HG03378 (cell line): ENCODE results near the gene SPATA24.
"Not testable (repeated sequence)": the region's sequence is repeated elsewhere in the genome, so short reads cannot be mapped to it uniquely, and the experiment has no call there.

ENCODE experiments used
- ATAC-seq: cut with Tn5 transposase; IDR thresholded peaks from one replicate; pipeline ENCODE4 v1.9.1; 2021; ENCODE audit warnings: mild to moderate bottlenecking, moderate library complexity; ENCODE audit not compliant: unreplicated experiment

Gene SPATA24

DNA sequence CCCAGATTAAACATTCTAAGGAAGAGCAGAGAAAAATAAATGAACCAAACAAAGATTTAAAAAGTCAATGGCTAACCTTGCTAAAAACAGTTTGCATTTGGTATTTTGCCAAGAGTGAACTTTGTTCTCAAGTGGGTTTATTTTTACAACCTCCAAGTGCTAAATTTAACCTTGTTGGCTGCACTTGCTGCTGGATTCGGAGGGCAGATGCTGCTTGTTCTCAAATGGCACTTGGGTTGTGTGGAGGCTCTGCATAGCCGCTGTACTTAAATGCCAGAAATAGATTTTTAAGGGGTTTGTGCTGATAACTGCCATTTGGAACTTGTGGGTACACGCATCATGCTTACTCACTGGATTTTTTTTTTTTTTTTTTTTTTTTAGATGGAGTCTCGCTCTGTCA lies 13.3 kb upstream of the SPATA24 start:
- no peak for ATAC-seq

DNA sequence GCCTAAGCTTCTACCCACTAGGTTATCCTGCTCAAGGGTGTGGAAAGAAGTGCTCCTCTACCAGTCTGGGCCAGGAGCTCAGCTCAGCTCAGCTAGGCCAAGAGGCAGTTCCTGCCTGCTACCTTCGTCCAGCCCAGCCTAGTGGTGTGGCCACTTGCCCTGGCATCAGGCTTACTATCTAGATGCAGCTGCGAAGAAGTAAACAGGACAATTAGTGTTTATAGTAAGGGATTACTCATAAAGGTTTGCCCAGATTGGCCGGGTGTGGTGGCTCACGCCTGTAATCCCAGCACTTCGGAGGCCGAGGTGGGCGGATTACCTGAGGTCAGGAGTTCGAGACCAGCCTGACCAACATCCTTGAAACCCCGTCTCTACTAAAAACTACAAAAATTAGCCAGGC lies 12.8 kb upstream of the SPATA24 start:
- ATAC-seq = no peak

DNA sequence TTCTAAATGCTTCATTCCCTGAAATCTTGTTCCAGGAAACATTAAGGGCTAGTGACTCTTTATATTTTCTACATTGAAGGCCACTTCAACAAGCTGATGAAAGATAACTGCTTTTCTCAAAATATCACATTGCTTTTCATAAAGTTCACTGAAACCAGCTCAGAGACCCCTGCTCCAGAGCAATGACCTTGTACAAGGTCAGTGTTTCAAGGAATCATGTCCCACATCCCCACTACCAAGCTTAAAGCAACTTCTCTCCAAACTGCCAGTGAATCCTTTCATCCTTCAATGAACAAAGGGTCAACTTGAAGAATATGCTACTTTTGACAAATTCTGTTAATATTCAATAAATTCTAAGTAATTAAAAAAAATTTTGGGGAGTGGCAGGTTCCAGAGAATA lies 12.0 kb upstream of the SPATA24 start:
- no peak for ATAC-seq

DNA sequence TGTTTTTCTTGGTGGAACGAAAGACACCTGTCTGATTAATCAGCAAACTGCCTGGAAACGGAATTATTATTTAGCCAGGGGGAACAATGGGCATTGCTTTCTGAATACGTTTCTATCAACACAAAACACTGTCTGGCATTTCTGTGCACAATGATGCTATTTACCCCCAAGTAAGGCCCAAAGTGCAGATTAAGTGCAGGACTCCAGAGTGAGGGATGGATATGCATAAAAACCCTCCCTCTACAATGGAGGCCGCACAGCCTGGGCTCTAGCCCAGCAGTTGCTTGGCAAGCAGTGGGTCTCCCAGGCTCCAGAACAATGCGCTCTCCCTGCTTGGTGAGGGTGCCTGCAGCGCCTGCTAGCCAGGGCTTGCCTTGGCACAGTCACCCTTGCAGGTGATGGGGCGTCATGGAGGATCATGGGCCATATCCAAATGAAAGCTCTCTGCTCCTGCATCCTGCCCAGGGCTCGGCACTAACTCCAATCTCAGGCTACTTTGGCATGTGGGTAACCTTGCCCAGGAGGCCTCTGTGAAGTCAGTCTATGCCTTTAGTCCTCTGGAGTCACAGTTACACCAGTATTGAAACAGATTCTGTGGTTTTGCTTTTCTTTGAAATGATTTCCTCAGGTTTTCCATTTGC lies 11.5 kb upstream of the SPATA24 start:
- ATAC-seq = no peak

DNA sequence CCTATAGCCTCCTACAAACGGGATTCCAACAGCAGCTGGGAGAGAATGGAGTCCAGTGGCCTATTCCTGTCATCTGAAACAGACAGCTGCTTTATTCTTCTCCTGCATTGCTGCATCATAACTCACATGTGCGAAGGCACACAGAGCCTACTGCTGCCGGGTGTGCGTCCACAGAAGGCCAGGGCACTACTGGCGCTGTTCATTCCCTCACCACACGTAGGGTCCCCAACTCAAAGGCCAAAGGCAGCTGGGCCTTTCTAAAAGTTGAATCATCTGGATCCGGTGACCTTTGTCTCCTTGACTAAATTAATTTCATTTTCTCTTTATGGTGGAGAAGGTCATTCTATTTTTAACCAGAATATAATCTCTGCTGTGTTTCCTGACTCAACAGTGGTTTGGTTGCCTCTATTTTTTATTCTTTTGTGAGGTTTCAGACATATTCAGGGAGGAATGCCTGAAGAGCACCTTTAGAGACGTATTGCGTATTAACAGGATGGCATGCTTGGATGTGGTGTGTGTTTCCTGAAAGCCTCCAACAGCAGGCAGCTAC lies 10.8 kb upstream of the SPATA24 start:
- no peak for ATAC-seq

DNA sequence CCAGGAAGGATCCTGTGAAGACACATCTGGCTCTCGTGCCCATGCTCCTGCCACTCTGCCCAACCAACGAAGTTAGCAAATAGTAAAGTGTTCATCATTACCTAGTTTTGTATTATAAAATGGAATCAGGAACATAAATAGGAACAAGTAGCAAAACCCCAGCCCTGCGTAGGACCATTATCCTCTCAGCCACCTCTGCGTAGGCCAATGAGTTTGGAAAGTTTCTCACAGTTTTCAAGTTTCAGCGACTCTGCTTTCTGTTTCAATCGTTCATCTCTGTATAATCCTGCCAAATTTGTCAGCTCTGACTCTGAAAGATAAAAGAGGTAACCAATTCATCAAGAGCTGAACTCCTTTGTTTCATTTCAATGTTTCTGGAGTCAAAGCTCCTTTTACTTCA lies 10.1 kb upstream of the SPATA24 start:
- ATAC-seq = no peak

DNA sequence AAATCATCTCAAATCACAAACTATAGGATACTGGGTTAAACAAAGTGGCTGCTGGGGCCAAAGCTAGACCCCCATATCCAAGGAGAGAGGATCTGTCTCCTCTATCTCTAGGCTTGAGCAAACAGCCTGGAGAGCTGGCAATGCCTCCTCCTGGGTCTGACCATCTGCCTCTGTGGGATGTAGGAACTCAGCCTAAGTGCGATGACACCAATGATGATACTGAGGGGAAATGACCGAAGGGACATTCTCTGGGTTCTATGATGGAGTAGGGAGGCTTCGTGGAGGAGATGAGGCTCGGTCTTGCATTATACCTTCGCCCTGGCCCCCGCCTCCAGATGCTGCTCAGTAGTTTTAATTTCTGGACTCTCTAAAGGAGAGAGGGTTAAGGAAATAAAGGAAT lies 9.3 kb upstream of the SPATA24 start:
- no peak for ATAC-seq

DNA sequence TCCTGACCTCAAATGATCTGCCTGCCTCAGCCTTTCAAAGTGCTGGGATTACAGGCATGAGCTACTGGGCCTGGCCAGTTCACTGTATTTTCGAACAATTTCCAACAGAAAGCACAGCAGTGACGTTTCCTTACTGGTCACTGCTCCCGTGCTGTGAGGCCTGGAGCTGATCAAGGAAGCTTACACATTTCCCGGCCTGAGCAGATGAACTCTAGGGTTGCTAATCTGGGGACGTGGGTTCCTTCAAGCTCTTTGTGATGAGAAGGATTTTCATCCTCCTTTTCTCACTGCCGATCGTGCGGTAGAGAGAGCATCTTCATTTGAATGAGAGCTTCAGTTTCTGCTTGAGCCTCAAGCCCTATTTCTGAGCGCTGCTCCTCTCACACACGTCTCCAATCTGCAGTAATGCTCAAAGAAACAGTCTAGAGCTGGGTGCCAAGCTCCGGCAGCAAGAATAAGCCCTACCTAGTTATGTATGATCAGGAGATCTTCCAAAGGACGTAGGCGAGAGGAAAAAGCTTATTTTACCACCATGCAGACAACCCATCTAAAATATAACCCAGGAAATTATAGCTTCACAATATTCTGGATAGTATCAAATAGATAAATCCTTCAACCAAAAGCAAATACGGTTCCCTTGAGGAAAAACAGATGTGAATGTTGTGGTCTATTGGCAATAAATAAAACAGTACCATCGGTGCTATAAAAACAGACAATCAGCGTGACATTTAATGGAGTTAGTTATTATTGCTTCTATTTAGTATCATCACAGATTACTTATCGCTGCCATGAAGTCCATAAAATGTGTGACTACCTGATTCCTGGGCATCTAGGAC lies 7.3 kb upstream of the SPATA24 start:
- ATAC-seq = no peak

DNA sequence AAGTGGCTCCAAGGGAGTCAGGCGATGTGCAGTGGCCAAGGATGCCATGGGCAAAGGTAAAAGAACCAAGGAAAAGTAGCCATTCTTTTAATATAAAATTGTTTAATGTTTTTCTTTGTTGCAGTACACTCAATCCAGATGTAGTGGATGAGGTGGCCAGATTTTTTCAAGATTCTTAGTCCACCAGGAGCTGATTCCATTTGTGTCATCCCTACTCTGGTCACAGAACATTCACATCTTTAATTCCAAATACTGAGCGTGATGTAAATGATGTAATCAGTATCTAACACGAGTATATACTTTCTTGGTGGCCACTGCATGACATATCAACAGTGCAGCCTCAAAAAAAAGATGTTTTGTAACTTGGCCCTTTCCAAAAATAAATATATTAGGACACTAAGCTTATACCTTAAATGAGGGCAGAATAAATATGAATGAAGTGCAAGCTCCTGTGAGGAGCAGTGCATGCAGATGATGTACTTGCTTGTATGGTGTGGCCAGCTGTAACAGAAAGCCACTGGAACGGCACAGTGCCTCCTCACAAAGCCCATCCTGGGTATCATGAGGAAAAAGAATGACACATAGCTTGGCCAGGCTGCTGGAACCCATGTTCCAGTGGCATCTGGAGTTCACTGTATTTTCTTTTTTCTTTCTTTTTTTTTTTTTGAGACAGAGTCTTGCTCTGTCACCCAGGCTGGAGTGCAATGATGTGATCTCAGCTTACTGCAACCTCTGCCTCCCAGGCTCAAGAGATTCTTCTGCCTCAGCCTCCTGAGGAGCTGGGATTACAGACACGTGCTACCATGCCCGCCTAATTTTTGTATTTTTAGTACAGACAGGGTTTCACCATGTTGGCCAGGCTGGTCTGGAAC lies 6.5 kb upstream of the SPATA24 start:
- no peak for ATAC-seq

DNA sequence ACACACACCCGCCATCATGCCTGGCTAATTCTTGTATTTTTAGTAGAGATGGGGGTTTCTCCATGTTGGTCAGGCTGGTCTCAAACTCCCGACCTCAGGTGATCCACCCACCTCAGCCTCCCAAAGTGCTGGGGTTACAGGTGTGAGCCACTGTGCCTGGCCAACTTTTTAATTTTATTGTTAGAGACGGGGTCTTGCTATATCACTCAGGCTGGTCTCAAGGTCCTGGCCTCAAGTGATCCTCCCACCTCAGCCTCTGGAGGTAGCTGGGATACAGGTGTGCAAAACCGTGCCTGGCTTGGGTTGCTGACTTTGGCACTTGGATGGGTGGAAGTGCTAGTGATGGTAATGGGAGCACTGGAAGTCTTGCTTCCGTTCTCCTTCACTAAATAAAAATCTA lies 5.2 kb upstream of the SPATA24 start:
- ATAC-seq = not testable (repeated sequence)

DNA sequence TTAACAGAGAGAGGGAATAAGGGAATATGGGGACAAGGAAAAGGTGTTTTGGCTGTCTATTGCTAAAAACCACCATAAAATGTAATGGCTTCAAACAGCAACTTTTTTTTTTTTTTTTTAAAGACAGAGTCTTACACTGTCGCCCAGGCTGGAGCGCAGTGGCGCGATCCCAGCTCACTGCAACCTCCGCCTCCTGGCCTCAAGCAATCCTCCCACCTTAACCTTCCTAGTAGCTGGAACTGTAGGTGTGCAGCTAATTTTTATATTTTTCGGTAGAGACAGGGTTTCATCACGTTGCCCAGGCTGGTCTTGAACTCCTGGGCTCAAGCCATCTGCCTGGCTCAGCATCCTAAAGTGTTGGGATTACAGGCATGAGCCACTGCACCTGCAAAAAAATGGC lies 4.3 kb upstream of the SPATA24 start:
- no peak for ATAC-seq

DNA sequence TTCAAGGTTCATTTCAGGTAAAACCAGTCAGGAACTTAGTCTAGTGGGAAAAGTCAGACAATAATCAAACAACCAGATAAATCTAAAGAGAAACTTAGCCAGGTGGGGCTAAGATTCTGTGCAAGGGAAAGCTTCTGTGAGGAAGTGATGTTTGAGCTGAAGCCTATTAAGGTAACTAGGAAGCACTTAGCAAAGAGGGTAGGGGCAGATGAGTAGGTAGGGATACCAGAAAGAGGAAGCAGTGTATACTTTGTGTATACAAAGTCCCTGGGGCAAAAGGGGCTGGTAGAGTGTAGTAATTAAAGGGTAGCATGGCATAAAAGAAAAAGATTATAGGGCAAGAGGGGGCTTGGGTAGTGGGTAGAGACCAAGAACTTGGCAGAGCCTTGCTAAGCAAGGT lies 3.6 kb upstream of the SPATA24 start:
- ATAC-seq = no peak

DNA sequence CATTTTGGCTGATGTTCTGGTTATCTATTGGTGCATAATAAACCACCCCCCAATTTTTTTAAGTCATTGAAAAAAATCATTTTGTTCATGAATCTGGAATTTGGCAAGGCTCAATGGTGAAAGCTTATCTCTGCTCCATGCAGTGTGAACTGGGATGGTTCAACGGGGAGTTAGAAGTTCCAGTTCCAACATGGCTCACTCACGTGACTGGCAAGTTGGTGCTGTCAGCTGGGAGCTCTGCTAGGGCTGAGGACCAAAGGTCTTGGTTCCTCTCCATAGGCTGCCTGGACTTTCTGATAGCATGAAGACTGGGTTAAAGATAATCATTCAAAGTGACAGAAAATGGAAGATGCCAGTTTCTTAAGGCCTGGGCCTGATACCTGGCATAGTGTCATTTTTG lies 3.1 kb upstream of the SPATA24 start:
- ATAC-seq = no peak

DNA sequence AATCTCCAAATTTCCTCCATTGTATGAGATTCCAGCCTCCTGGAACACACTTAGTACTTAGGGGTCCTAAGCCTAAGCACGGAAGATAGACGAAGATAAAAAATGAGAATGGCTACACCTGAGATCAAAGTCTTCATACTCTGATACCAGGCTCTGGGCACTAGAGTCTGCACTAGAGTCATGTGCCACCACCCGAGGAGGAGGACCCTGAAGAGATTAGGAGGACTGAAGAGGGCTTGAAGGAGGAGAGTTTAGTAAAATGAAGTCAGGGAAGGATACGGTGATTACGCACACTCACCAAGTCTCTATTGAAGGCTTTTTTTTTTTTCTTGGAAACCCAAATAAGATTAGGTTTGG lies 573 bp upstream of the SPATA24 start:
- ATAC-seq = no peak

DNA sequence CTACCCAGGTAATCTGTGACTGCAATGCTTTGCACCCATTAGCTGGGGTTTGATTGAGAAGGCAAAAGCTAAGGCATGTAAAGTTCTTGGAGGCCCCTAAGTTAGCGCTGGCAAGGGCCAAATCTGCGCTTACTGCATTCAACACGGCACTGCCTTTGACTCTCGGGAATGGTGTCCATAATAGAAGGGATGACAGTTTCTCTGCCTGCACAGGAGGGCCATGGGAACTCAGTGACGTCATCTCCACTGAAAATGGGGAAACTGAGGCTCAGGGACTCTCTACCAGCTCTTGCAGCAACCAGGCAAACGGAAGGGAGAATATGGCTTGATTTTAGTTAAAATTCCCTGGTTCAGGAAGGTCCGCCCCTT lies 487 bp downstream of the SPATA24 start:
- ATAC-seq = no peak

DNA sequence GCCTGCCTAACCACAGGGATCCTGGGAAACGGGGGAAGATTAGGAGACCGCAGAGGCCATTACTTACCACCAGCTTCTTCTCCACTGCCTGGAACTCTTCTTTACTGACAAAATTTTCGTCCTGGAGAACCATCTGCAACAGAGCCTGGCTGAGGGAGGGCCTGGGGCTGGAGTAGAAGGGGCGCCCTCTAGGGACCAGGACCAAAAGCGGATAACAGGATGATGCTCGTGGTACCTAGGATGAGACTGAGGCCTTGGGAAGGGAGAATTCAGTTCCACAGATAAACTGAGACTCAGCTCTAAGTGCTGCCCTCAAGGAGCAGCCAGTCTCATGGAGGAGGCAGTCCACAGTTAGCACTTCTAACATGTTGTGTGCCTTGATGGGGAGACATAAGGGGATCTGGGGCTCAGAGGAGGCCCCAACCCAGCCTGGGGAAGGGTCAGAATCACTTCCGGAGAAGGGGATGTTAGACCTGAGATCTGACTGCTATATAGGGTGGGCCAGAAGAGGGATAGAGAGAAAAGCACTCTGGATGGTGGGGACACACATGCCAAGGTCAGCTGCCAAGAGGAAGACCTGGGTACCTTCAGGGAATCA lies 1.2 kb downstream of the SPATA24 start:
- ATAC-seq = no peak

DNA sequence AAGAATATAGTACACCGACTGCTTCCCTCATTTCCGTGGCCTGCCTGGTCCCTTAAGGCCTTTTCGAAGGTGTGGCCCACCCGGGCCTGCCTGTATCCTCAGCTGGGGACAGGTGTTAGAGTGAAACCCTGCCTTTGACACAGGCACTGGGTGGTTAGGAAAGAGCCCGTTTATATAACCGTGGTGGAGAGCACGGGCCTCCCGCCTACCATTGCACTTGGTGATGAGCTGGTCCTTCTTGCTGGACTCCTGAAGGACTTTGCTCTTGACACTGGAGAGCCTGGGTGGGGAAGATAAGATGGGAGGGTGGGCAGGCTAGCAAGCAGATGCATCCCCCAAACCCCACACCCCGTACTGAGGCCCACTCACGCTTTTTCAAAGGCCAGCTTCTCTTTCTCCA lies 2.3 kb downstream of the SPATA24 start:
- ATAC-seq = no peak

DNA sequence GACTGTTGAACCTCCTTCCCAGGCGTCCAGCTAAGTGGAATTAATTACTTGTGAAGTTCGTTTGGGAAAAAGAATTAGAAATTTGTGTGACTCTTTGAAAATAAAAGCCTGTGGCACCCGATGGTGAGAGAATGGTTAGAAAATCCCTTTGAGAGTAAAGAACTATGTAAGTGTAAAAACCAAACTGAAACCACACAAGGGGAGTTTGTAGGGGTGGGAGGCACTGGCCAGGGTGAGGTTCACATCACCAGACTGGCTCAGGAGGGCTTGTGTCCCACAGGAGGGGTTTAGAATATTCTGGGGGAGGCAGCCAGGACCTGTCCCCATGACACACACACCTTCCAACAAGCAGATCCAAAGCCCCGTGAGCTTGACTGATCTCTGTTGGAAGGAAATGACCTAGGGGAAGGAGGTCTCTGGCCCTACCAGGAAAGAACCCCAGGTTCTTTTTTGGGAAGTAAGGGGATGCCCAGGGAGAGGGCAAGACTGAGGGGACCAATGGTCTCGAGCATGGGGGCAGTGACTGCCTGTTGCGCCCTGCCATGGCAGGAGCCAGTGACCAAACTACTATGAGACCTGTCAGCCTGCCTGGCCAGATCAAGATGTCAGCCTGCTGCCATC lies 4.3 kb downstream of the SPATA24 start:
- ATAC-seq = no peak

DNA sequence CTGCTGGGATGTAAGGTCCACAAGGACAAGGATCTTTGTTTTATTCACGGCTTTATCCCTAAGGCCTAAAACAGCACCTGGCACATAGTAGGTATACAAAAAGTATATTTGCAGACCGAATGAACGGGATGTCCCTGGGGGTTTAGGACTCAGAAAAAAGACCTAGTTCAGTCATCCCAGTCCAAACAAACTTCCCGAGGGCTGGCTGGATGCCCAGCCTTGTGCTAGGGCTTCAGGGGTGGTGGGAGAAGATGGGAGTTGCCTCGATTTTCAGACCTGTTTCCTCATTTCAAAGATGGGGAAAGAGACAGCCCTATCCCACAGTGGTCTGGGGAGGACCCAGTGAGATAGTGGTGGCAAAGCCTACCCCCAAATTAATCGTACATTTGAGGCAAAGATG lies 6.0 kb downstream of the SPATA24 start:
- ATAC-seq = no peak

DNA sequence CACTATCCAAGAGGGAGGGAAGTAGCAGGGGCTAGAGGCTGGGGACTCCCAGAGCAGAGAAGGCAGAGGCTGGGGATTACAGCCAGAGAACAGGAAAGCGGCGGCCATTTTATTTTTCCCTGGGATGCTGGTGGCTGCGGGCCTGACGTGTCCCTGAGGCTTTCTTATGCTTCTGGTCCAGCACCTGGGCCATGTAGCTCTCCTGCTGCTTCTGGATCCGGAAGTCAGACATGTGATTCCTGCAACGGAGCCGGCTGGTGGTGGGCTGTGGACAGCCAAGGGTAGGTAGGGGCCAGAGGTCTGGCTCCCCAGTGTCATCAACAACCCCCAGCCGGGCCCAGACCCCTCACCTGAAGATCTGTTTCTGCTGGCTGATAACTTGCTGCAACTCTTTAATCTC lies 7.2 kb downstream of the SPATA24 start:
- no peak for ATAC-seq
